Cardiac muscle cell (in vitro differentiated cells and primary cell): Measurements from ENCODE around the gene DCST2. TPM values are rescaled to one million over a fixed set of nuclear protein-coding genes. Genes with fewer than 3 reads are reported as not detected.
A peak's percentile ranks its signal among the peaks of the same experiment; 100 is the strongest.

ENCODE experiments used
- DNase-seq, 2 donors: peaks; one replicate each; pipeline versions ENCODE4 v3.0.0 to v3.0.0-alpha.2; 2010 to 2017; ENCODE audit warnings: low read depth in 1 of 2, low spot score in 1 of 2
- H3K27ac ChIP-seq: fragments of 200-600 bp; sonication (generic); 2 replicates; pipeline ENCODE4 v1.5.1; 2016
- H3K27me3 ChIP-seq: fragments of 200-600 bp; sonication (generic); 2 replicates; pipeline ENCODE4 v1.6.0; 2016; ENCODE audit warnings: control low read depth
- H3K36me3 ChIP-seq: fragments of 200-600 bp; sonication (generic); 2 replicates; pipeline ENCODE4 v1.5.1; 2016; ENCODE audit warnings: control low read depth
- H3K4me1 ChIP-seq: fragments of 200-600 bp; sonication (generic); 2 replicates; pipeline ENCODE4 v1.8.1; 2017; ENCODE audit warnings: low read depth, mild to moderate bottlenecking, mixed run types
- H3K4me3 ChIP-seq: fragments of 200-600 bp; sonication (generic); 2 replicates; pipeline ENCODE4 v1.5.1; 2016; ENCODE audit warnings: mild to moderate bottlenecking
- H3K9me3 ChIP-seq: fragments of 200-600 bp; sonication (generic); 2 replicates; pipeline ENCODE4 v1.5.1; 2017; ENCODE audit warnings: low read depth, mild to moderate bottlenecking, control low read depth
- polyA plus RNA-seq: library from polyadenylated mRNA; unstranded; fragments of >200 nt; fragmentation: Nextera tagmentation; extraction: Ambion mirVana; gene quantifications from 2 replicates; pipeline ENCODE4 v1.2.1, GENCODE V29; 2016
- total RNA-seq: library from RNA; depleted of rRNA; stranded (reverse); fragments of >200 nt; gene quantifications from 2 replicates; pipeline ENCODE4 v1.2.3, GENCODE V29; 2016
- TF ChIP-seq, protein P1 (sequence below): IDR thresholded peaks from 2 replicates; pipeline ENCODE4 v1.5.1; 2012; ENCODE audit warnings: low read depth, mild to moderate bottlenecking, low read length

The DCST2 gene
- total and polyA plus RNA-seq, 2 experiments from 2014 or later: 1.1 to 5.4 TPM

DNA sequence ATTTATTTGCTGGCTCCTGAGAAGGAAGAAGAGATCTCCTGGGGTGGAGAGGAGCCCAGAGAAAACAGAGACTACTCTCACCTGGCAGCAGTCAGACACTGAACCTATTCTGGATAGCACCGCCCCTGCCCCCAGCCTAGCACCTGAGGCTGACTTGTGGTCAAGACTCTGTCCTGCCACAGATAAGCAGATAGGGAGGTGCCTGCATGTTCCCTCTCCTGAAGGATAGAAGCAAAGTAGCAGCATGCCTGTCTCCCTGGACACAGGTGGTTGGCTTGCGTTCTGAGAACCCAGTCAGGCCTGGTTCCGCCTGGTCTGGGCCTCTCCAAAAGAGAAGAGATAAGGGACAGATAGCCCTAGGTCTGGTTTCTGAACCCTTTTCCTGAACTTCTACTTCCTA is 43.8 kb upstream of the DCST2 start:
- DNase-seq: no peak
- peaks cover 10% of the 10 kb centered on the region for H3K4me1 ChIP-seq
- H3K4me3 ChIP-seq: no peak overlapping the region
- peaks cover 16% of the 10 kb centered on the region for H3K27me3 ChIP-seq
- H3K9me3 ChIP-seq: no peaks in the 10 kb centered on the region
- no peak overlapping the region for H3K27ac ChIP-seq
- no peaks in the 10 kb centered on the region for H3K36me3 ChIP-seq
- TF ChIP-seq, protein P1, sequence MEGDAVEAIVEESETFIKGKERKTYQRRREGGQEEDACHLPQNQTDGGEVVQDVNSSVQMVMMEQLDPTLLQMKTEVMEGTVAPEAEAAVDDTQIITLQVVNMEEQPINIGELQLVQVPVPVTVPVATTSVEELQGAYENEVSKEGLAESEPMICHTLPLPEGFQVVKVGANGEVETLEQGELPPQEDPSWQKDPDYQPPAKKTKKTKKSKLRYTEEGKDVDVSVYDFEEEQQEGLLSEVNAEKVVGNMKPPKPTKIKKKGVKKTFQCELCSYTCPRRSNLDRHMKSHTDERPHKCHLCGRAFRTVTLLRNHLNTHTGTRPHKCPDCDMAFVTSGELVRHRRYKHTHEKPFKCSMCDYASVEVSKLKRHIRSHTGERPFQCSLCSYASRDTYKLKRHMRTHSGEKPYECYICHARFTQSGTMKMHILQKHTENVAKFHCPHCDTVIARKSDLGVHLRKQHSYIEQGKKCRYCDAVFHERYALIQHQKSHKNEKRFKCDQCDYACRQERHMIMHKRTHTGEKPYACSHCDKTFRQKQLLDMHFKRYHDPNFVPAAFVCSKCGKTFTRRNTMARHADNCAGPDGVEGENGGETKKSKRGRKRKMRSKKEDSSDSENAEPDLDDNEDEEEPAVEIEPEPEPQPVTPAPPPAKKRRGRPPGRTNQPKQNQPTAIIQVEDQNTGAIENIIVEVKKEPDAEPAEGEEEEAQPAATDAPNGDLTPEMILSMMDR: no peak

DNA sequence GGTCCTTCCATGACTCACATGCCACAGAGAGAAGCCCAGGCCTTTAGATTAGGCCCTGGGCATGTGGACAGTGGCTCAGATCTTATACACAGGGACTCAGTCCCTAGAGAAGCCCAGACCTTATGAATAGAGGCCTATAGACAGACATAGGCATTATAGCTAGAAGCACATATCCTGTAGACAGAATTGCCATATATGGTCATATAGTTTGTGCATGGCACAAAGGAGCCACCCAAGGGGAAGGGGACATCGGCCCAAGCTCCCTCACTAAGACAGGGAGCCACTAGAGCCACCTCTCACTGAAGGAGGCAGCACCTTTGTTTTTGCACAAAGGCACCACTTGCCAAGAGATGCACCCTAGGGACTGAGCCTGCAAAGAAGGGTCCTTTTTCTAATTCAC is 42.8 kb upstream of the DCST2 start:
- Histone ChIP-seq H3K36me3 (no peaks in the 10 kb centered on the region), H3K27ac (peak overlapping the region; percentile 13), H3K9me3 (no peaks in the 10 kb centered on the region), H3K27me3 (peaks cover 6% of the 10 kb centered on the region), H3K4me3 (no peak overlapping the region), H3K4me1 (peaks cover 13% of the 10 kb centered on the region)
- no peak for DNase-seq
- TF ChIP-seq, protein P1: no peak

DNA sequence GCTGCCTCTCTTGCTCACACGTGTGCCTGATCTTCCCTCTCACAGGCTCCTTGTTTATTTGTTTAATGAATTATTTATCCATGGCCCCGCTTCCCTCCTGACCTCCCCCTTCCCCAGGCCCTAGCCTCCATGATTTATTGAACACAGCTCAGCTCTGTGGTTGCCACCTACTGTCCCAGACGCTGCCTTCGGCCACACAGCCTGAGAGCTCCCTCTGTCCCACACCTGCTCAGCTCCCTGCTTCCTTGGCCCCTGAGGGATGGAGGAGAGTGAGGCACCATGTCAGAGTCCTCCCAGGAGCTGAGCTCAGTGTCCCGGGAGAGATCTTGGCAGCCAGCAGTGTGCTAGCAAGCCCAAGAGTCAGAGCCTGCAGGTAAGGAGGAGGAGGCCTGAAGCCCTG is 42.0 kb upstream of the DCST2 start:
- no peak for DNase-seq
- H3K27ac ChIP-seq: no peak overlapping the region
- peaks cover 17% of the 10 kb centered on the region for H3K4me1 ChIP-seq
- no peaks in the 10 kb centered on the region for H3K9me3 ChIP-seq
- H3K36me3 ChIP-seq: no peaks in the 10 kb centered on the region
- peaks cover 3% of the 10 kb centered on the region for H3K27me3 ChIP-seq
- TF ChIP-seq, protein P1: no peak
- H3K4me3 ChIP-seq: no peak overlapping the region

DNA sequence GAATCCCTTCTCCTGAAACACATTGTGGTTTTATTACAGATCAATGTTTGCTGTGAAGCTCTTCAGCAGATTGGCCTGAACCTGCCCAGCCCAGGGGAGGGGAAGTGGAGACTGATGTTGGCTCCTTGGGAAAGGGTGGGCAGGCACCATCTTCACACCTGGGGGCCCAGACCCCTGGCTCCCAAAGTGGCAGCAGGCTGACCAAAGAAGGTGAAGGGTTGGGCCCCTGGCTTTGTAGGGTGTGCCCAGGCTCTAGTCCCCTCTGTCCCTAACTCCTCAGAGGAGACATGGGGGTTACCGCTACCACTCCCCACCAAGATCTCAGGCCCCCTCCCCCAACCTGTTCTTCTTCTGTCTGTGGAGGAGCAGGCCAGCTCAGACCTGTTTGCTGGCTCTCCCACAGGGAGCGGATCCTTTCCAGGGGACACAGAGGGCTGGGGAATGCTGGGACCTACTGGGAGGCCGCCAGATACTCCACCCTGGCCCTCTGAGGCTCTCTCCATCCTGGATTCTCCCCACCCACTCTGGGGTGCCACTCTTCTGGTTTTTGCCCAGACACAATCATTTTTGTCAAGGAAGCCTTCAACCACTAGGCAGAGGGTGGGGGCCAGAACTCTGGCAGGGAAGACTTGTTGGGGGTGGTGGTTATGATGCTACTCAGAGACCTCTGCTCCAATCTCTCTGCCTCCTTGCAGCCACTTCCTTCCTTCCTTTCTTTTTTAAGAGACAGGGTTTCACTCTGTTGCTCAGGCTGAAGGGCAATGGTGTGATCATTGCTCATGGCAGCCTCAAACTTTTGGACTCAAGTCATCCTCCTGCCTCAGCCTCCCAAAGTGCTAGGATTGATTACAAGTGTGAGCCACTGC is 40.0 kb upstream of the DCST2 start:
- no peaks in the 10 kb centered on the region for H3K9me3 ChIP-seq
- peaks cover 3% of the 10 kb centered on the region for H3K27me3 ChIP-seq
- H3K4me1 ChIP-seq: peaks cover 23% of the 10 kb centered on the region
- TF ChIP-seq, protein P1: no peak
- no peaks in the 10 kb centered on the region for H3K36me3 ChIP-seq
- no peak overlapping the region for H3K27ac ChIP-seq
- no peak overlapping the region for H3K4me3 ChIP-seq
- DNase-seq: no peak

DNA sequence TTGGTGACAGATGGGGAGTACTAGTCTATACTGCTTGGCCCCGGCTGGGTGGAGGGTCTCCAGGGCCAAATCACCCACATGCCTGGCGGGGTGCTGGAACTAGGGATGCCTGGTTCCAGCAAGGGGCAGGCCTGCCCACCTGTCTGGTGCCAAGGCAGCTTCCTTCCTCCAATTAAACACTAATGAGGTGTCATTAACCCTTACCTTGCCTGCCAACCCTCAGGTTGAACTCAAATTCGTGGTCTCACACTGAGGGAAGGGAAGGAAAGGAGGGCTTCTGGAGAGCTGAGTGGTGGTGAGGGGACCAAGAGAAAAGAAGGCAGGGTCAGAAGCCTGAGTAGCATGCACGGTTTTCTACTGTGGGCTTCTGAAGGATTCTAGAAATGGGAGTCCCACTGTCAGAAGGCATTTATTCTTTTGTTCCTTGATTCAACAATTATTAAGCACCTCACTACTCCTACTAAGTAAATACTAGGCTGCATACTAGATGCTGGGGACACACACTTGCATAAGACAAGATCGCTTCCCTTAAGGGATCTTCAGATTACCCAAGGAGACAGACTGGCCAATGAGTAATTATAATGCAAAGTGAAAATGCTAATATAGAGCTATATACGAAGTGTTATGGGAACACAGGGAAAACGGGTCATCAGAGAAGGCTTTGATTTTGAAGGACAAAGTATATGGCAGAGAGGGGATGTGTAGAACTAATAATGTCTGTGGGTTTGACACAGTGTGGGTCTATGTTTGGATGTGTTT is 39.1 kb upstream of the DCST2 start:
- H3K27ac ChIP-seq: no peak overlapping the region

More for the DNA sequence above, 39.1 kb upstream of the DCST2 start:
- Histone ChIP-seq H3K27me3 (peaks cover 3% of the 10 kb centered on the region), H3K9me3 (no peaks in the 10 kb centered on the region), H3K4me1 (peaks cover 17% of the 10 kb centered on the region), H3K4me3 (no peak overlapping the region), H3K36me3 (no peaks in the 10 kb centered on the region)
- TF ChIP-seq, protein P1: no peak
- no peak for DNase-seq
